ENCODE measurements around the gene ECE2.
"Not testable (repeated sequence)": the region's sequence is repeated elsewhere in the genome, so short reads cannot be mapped to it uniquely, and the experiment has no call there.

DNA sequence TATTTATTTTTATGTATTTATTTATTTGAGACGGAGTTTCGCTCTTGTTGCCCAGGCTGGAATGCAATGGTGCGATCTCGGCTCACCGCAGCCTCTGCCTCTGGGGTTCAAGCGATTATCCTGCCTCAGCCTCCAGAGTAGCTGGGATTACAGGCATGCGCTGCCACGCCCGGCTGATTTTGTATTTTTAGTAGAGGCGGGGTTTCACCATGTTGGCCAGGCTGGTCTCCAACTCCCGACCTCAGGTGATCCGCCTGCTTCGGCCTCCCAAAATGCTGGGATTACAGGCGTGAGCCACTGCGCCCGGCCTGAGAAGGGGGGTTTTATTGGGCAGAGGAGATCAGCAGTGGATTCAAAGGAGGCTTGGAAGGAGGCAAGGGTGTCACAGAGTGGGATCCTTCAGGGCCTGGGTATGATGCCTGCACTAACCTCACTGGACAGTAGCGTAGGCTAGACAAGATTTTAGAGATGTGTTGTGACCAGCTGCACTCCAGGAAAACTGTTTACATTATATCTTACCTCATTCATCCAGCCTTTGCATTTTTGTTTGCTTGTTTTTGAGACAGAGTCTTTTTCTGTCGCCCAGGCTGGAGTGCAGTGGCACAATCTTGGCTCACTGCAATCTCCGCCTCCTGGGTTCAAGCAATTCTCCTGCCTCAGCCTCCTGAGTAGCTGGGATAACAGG lies 63.8 kb downstream of the ECE2 start:
- TF ChIP-seq, protein P1, sequence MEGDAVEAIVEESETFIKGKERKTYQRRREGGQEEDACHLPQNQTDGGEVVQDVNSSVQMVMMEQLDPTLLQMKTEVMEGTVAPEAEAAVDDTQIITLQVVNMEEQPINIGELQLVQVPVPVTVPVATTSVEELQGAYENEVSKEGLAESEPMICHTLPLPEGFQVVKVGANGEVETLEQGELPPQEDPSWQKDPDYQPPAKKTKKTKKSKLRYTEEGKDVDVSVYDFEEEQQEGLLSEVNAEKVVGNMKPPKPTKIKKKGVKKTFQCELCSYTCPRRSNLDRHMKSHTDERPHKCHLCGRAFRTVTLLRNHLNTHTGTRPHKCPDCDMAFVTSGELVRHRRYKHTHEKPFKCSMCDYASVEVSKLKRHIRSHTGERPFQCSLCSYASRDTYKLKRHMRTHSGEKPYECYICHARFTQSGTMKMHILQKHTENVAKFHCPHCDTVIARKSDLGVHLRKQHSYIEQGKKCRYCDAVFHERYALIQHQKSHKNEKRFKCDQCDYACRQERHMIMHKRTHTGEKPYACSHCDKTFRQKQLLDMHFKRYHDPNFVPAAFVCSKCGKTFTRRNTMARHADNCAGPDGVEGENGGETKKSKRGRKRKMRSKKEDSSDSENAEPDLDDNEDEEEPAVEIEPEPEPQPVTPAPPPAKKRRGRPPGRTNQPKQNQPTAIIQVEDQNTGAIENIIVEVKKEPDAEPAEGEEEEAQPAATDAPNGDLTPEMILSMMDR (IDR thresholded peaks at IDR 0.05 in 8 of 11, conservative IDR thresholded peaks at IDR 0.05 in 3 of 11), result not testable (repeated sequence)
- TF ChIP-seq POLR2A (IDR thresholded peaks at IDR 0.05), result not testable (repeated sequence)
